Activated CD8-positive, alpha-beta memory T cell treated with anti-CD3 and anti-CD28 coated beads for 36 hours (primary cell): ENCODE measurements around the gene BRWD1. TPM values are rescaled to one million over a fixed set of nuclear protein-coding genes. Genes with fewer than 3 reads are reported as not detected.

Experiments
- CTCF ChIA-PET: fragments of 350-600 bp; sonication (Branson Sonifier 250); formaldehyde crosslinking; loops from one replicate; lab custom pipeline; 2021; ENCODE audit warnings: antibody characterized with exemption; lab: Charles Lee
- POLR2A ChIA-PET: fragments of 350-600 bp; sonication (Branson Sonifier 250); formaldehyde crosslinking; loops from one replicate; lab custom pipeline; 2021; ENCODE audit warnings: antibody characterized with exemption; lab: Charles Lee
- total RNA-seq, 2 experiments: library from RNA; stranded (reverse); gene quantifications; one replicate each; pipeline ENCODE4 v1.2.3, GENCODE V29; 2021

The BRWD1 gene
- total RNA-seq, 2 experiments from 2014 or later = 19.7 to 21.2 TPM

- ChIA-PET CTCF (interaction anchor here (1.2 to 1.7 kb wide), 2 partner anchors 12 to 74 kb away, joined by 3 to 4 read pairs; no protein-coding TSS in a partner anchor), POLR2A (interaction anchor here (1.0 to 5.5 kb wide), 5 partner anchors 35 to 1750 kb away, joined by 3 to 43 read pairs (median 12); partner anchors contain the start of genes HMGN1 and PSMG1)
These were observed 326 bp downstream of the BRWD1 start for GRCh38 chr21:39313042-39313570.

GRCh38 chr21:39312112-39313041 lies 1.1 kb downstream of the BRWD1 start:
- CTCF ChIA-PET = interaction anchor here (1.0 to 1.7 kb wide), 4 partner anchors 11 to 129 kb away, joined by 3 to 4 read pairs (median 3); no protein-coding TSS in a partner anchor
- POLR2A ChIA-PET = interaction anchor here (0.6 to 5.5 kb wide), 5 partner anchors 13 to 129 kb away, joined by 3 to 43 read pairs (median 15); partner anchors contain the start of genes HMGN1 and PSMG1

GRCh38 chr21:39311164-39311563 lies 2.3 kb downstream of the BRWD1 start:
- CTCF ChIA-PET = interaction anchor here (1.2 to 1.7 kb wide), 2 partner anchors 10 to 131 kb away, joined by 3 to 4 read pairs; no protein-coding TSS in a partner anchor
- POLR2A ChIA-PET = interaction anchor here (5.5 kb wide), 1 partner anchor 37 kb away, joined by 43 read pairs; the partner anchor contains the start of gene HMGN1

GRCh38 chr21:39307466-39307865 lies 6.0 kb downstream of the BRWD1 start:
- POLR2A ChIA-PET = no interaction called here
- CTCF ChIA-PET = no interaction called here

GRCh38 chr21:39300587-39300986 lies 12.8 kb downstream of the BRWD1 start:
- CTCF ChIA-PET = interaction anchor here (0.9 kb wide), 1 partner anchor 12 kb away, joined by 4 read pairs; no protein-coding TSS in a partner anchor
- POLR2A ChIA-PET = interaction anchor here (0.6 to 0.7 kb wide), 2 partner anchors 85 to 117 kb away, joined by 3 read pairs; partner anchors contain the start of gene PSMG1

GRCh38 chr21:39296891-39297290 lies 16.5 kb downstream of the BRWD1 start:
- ChIA-PET POLR2A (interaction anchor here (0.6 kb wide), 2 partner anchors 11 to 30 kb away, joined by 3 to 12 read pairs; no protein-coding TSS in a partner anchor), CTCF (no interaction called here)

GRCh38 chr21:39288987-39289386 lies 24.4 kb downstream of the BRWD1 start:
- ChIA-PET CTCF (no interaction called here), POLR2A (no interaction called here)

- POLR2A ChIA-PET = interaction anchor here (0.5 to 0.6 kb wide), 2 partner anchors 19 to 97 kb away, joined by 5 read pairs; a partner anchor contains a TSS
- CTCF ChIA-PET = interaction anchor here (0.7 to 1.6 kb wide), 3 partner anchors 11 to 29 kb away, joined by 3 to 6 read pairs (median 4); no protein-coding TSS in a partner anchor
These were observed 30.5 kb downstream of the BRWD1 start for GRCh38 chr21:39282911-39283310.

- POLR2A ChIA-PET = no interaction called here
- CTCF ChIA-PET = interaction anchor here (0.6 kb wide), 1 partner anchor 19 kb away, joined by 3 read pairs; no protein-coding TSS in a partner anchor
These were observed 31.6 kb downstream of the BRWD1 start for GRCh38 chr21:39281853-39282252.

GRCh38 chr21:39281207-39281606 lies 32.2 kb downstream of the BRWD1 start:
- POLR2A ChIA-PET = no interaction called here
- CTCF ChIA-PET = no interaction called here

GRCh38 chr21:39269620-39270019 lies 43.8 kb downstream of the BRWD1 start:
- POLR2A ChIA-PET = no interaction called here
- CTCF ChIA-PET = interaction anchor here (0.8 kb wide), 1 partner anchor 69 kb away, joined by 3 read pairs; no protein-coding TSS in a partner anchor

- ChIA-PET POLR2A (no interaction called here), CTCF (no interaction called here)
These were observed 47.8 kb downstream of the BRWD1 start for GRCh38 chr21:39265603-39266002.

GRCh38 chr21:39263372-39263771 lies 50.1 kb downstream of the BRWD1 start:
- ChIA-PET POLR2A (no interaction called here), CTCF (interaction anchor here (0.6 kb wide), 1 partner anchor 17 kb away, joined by 3 read pairs; no protein-coding TSS in a partner anchor)

GRCh38 chr21:39258207-39258606 lies 55.2 kb downstream of the BRWD1 start:
- ChIA-PET CTCF (no interaction called here), POLR2A (no interaction called here)

- ChIA-PET POLR2A (no interaction called here), CTCF (no interaction called here)
These were observed 62.1 kb downstream of the BRWD1 start for GRCh38 chr21:39251326-39251725.

GRCh38 chr21:39238275-39238674 lies 75.2 kb downstream of the BRWD1 start:
- CTCF ChIA-PET = no interaction called here
- POLR2A ChIA-PET = no interaction called here

- CTCF ChIA-PET = interaction anchor here (0.6 kb wide), 1 partner anchor 30 kb away, joined by 4 read pairs; no protein-coding TSS in a partner anchor
- POLR2A ChIA-PET = no interaction called here
These were observed 80.6 kb downstream of the BRWD1 start for GRCh38 chr21:39232861-39233291.

GRCh38 chr21:39224930-39225329 lies 88.5 kb downstream of the BRWD1 start:
- POLR2A ChIA-PET = no interaction called here
- CTCF ChIA-PET = no interaction called here

GRCh38 chr21:39221997-39222486 lies 91.4 kb downstream of the BRWD1 start:
- POLR2A ChIA-PET = no interaction called here
- CTCF ChIA-PET = no interaction called here
